Mucosa of descending colon (tissue), 3 donors: ENCODE measurements around the gene FAM117A. TPM values are rescaled to one million over a fixed set of nuclear protein-coding genes. Genes with fewer than 3 reads are reported as not detected.

Source experiments
- ATAC-seq: fragments of 200-7000 bp; cut with Tn5 transposase; one replicate; pipeline ENCODE4 v1.9.1; 2020; ENCODE audit warnings: mild to moderate bottlenecking, moderate library complexity
- DNase-seq, 3 donors: peaks; one replicate each; pipeline ENCODE4 v3.0.0-alpha.2; 2020
- H3K36me3 ChIP-seq: fragments of 200-600 bp; one replicate; pipeline ENCODE4 v1.8.0; 2021; ENCODE audit warnings: low read depth, mild to moderate bottlenecking
- H3K4me1 ChIP-seq: fragments of 200-600 bp; one replicate; pipeline ENCODE4 v1.8.0; 2021; ENCODE audit warnings: low read depth, mild to moderate bottlenecking
- H3K4me3 ChIP-seq: fragments of 200-600 bp; one replicate; pipeline ENCODE4 v1.8.0; 2021; ENCODE audit warnings: mild to moderate bottlenecking
- H3K9me3 ChIP-seq: fragments of 200-600 bp; one replicate; pipeline ENCODE4 v1.8.0; 2021; ENCODE audit warnings: mild to moderate bottlenecking
- CTCF ChIP-seq: fragments of 200-600 bp; IDR thresholded peaks from one replicate; pipeline ENCODE4 v1.8.0; 2022; ENCODE audit warnings: antibody characterized with exemption, mild to moderate bottlenecking
- intact Hi-C, 2 donors: fragments of 100-400 bp; cut with DNase I in 1 of 2; cut with micrococcal nuclease in 1 of 2; formaldehyde crosslinking; loops; one replicate each; pipeline versions ENCODE4 v1.11.0 to v1.11.1; 2022; cut with DNase I, micrococcal nuclease
- total RNA-seq, 3 donors: library from RNA; stranded (reverse); fragmentation: NEBNext Ultra II Directional in 2 of 3; extraction: Animal tissue kit (Norgen Biotek cat#: 25700) in 2 of 3; gene quantifications; one replicate each; pipeline versions ENCODE4 v1.2.1 to v1.2.4, GENCODE V29; 2021 to 2023
- donor health status: DM: no; HTN: no; CAD: no; lungs with moderate emphysema.
- donor health status: DM: no; HTN: no; CAD: no.
- donor health status: DM: no; HTN: yes; CAD: no.

Gene FAM117A
- total RNA-seq, 3 donors from 2014 or later: 6.5 to 22.0 (median 8.8) TPM

GRCh38 chr17:49687878-49688491 is 75.9 kb downstream of the FAM117A start:
- no peak for TF ChIP-seq CTCF
- ATAC-seq (peak; percentile 77), DNase-seq (no peak)
- Histone ChIP-seq H3K4me3 (no peak overlapping the region), H3K9me3 (no peaks in the 10 kb centered on the region), H3K4me1 (no peaks in the 10 kb centered on the region), H3K36me3 (no peaks in the 10 kb centered on the region)
- intact Hi-C loops: no loop called here

GRCh38 chr17:49681106-49681979 is 82.6 kb downstream of the FAM117A start:
- no peak for DNase-seq
- no peaks in the 10 kb centered on the region for H3K9me3 ChIP-seq
- no peak for TF ChIP-seq CTCF
- ATAC-seq: no peak
- no peak overlapping the region for H3K4me3 ChIP-seq
- peaks cover 3% of the 10 kb centered on the region for H3K36me3 ChIP-seq
- intact Hi-C loops: no loop called here
- H3K4me1 ChIP-seq: peaks cover 7% of the 10 kb centered on the region

- intact Hi-C loops: no loop called here
- no peak for ATAC-seq
- no peak for TF ChIP-seq CTCF
- H3K4me3 ChIP-seq: no peak overlapping the region
- H3K9me3 ChIP-seq: no peaks in the 10 kb centered on the region
- H3K4me1 ChIP-seq: peaks cover 17% of the 10 kb centered on the region
- no peak for DNase-seq
- H3K36me3 ChIP-seq: peaks cover 3% of the 10 kb centered on the region
These were observed 83.6 kb downstream of the FAM117A start for GRCh38 chr17:49680314-49680713.

- ATAC-seq: peak; percentile 99
- intact Hi-C loops: no loop called here
These were observed 85.7 kb downstream of the FAM117A start, which contains the start of gene SPOP for GRCh38 chr17:49677933-49678847. Gene SPOP, minus strand, starts transcription at chr17:49678097. Its CDS starts 55,287 bp downstream, at chr17:49622810.

More at GRCh38 chr17:49677933-49678847, 85.7 kb downstream of the FAM117A start, which contains the start of gene SPOP:
- Histone ChIP-seq H3K4me1 (peaks cover 30% of the 10 kb centered on the region), H3K4me3 (peak within 1 kb of the TSS; percentile 30), H3K36me3 (peaks cover 3% of the 10 kb centered on the region), H3K9me3 (no peaks in the 10 kb centered on the region)
- TF ChIP-seq CTCF: no peak
- peak; percentile 99 to 100 (median 100) for DNase-seq
